Upper lobe of right lung (tissue), 1 donor: ENCODE measurements around the gene UBR1. TPM values are rescaled to one million over a fixed set of nuclear protein-coding genes. Genes with fewer than 3 reads are reported as not detected.

Source experiments
- ATAC-seq: fragments of 200-7000 bp; cut with Tn5 transposase; one replicate; pipeline ENCODE4 v1.9.1; 2020; ENCODE audit warnings: mild to moderate bottlenecking, moderate library complexity
- DNase-seq: peaks from one replicate; pipeline ENCODE4 v3.0.0-alpha.2; 2020
- H3K27ac ChIP-seq: fragments of 200-600 bp; one replicate; pipeline ENCODE4 v1.8.0; 2022
- H3K27me3 ChIP-seq: fragments of 200-600 bp; one replicate; pipeline ENCODE4 v1.8.0; 2022; ENCODE audit warnings: mild to moderate bottlenecking
- H3K36me3 ChIP-seq: fragments of 200-600 bp; one replicate; pipeline ENCODE4 v1.8.0; 2022
- H3K4me1 ChIP-seq: fragments of 200-600 bp; one replicate; pipeline ENCODE4 v1.8.0; 2022
- H3K4me3 ChIP-seq: fragments of 200-600 bp; one replicate; pipeline ENCODE4 v1.8.0; 2022; ENCODE audit warnings: mild to moderate bottlenecking
- H3K9me3 ChIP-seq: fragments of 200-600 bp; one replicate; pipeline ENCODE4 v1.8.0; 2022
- intact Hi-C: fragments of 100-400 bp; cut with DNase I; formaldehyde crosslinking; loops from one replicate; pipeline ENCODE4 v1.11.0; 2022
- total RNA-seq: library from RNA; stranded (reverse); fragmentation: NEBNext Ultra II Directional; extraction: Animal tissue kit (Norgen Biotek cat#: 25700); gene quantifications from one replicate; pipeline ENCODE4 v1.2.1, GENCODE V29; 2021
- TF ChIP-seq, protein P1 (sequence below): fragments of 200-600 bp; IDR thresholded peaks from one replicate; pipeline ENCODE4 v1.8.0; 2022; ENCODE audit warnings: antibody characterized with exemption
- donor health status: DM: no; HTN: yes; CAD: no; lungs with severe emphysema.

The UBR1 gene
- total RNA-seq, 1 donor from 2014 or later = 37.9 TPM

GRCh38 chr15:43071451-43071850 lies 34.4 kb downstream of the UBR1 start:
- TF ChIP-seq, protein P1, sequence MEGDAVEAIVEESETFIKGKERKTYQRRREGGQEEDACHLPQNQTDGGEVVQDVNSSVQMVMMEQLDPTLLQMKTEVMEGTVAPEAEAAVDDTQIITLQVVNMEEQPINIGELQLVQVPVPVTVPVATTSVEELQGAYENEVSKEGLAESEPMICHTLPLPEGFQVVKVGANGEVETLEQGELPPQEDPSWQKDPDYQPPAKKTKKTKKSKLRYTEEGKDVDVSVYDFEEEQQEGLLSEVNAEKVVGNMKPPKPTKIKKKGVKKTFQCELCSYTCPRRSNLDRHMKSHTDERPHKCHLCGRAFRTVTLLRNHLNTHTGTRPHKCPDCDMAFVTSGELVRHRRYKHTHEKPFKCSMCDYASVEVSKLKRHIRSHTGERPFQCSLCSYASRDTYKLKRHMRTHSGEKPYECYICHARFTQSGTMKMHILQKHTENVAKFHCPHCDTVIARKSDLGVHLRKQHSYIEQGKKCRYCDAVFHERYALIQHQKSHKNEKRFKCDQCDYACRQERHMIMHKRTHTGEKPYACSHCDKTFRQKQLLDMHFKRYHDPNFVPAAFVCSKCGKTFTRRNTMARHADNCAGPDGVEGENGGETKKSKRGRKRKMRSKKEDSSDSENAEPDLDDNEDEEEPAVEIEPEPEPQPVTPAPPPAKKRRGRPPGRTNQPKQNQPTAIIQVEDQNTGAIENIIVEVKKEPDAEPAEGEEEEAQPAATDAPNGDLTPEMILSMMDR = no peak
- H3K4me1 ChIP-seq = no peaks in the 10 kb centered on the region
- peaks cover 86% of the 10 kb centered on the region for H3K36me3 ChIP-seq
- intact Hi-C loops = no loop called here
- H3K4me3 ChIP-seq = no peak overlapping the region
- H3K27ac ChIP-seq = no peak overlapping the region
- ATAC-seq (no peak), DNase-seq (no peak)
- no peaks in the 10 kb centered on the region for H3K27me3 ChIP-seq
- H3K9me3 ChIP-seq = no peaks in the 10 kb centered on the region

- TF ChIP-seq, protein P1 = no peak
- intact Hi-C loops = no loop called here
- Histone ChIP-seq H3K4me3 (no peak overlapping the region), H3K27ac (no peak overlapping the region), H3K36me3 (peaks cover 91% of the 10 kb centered on the region), H3K4me1 (no peaks in the 10 kb centered on the region), H3K9me3 (no peaks in the 10 kb centered on the region), H3K27me3 (no peaks in the 10 kb centered on the region)
- ATAC-seq = no peak
- no peak for DNase-seq
Measured at GRCh38 chr15:43070893-43071292, 34.9 kb downstream of the UBR1 start.

- no peaks in the 10 kb centered on the region for H3K9me3 ChIP-seq
- peaks cover 98% of the 10 kb centered on the region for H3K36me3 ChIP-seq
- no peaks in the 10 kb centered on the region for H3K4me1 ChIP-seq
- TF ChIP-seq, protein P1 = no peak
- DNase-seq (no peak), ATAC-seq (no peak)
- intact Hi-C loops = no loop called here
- no peak overlapping the region for H3K4me3 ChIP-seq
- H3K27ac ChIP-seq = no peak overlapping the region
- no peaks in the 10 kb centered on the region for H3K27me3 ChIP-seq
Measured at GRCh38 chr15:43070249-43070648, 35.6 kb downstream of the UBR1 start.

- H3K36me3 ChIP-seq = peaks cover 86% of the 10 kb centered on the region
- no peaks in the 10 kb centered on the region for H3K9me3 ChIP-seq
- intact Hi-C loops = no loop called here
- DNase-seq = no peak
- no peak overlapping the region for H3K4me3 ChIP-seq
- no peak overlapping the region for H3K27ac ChIP-seq
- H3K27me3 ChIP-seq = no peaks in the 10 kb centered on the region
- TF ChIP-seq, protein P1 = no peak
- H3K4me1 ChIP-seq = no peaks in the 10 kb centered on the region
- no peak for ATAC-seq
Measured at GRCh38 chr15:43067717-43068461, 37.9 kb downstream of the UBR1 start.

DNA sequence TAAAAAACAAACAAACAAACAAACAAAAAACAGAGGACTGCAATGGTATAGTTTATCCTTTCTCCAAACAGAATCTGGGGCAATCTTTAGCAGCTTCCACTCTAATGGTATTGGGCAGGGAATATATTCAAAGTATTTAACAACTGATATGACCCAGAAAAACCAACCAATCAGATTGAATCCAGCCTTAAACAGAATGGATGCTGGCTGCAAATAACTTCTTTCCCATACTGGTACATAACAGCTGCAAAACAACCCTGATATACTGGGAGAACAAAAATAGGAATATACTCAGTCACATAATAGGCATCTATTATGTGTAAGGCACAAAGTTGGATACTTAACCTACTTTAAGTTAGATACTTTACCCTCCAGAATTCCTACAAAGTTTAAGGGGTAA lies 49.1 kb downstream of the UBR1 start:
- intact Hi-C loops = no loop called here
- no peaks in the 10 kb centered on the region for H3K4me1 ChIP-seq
- H3K27me3 ChIP-seq = no peaks in the 10 kb centered on the region
- H3K4me3 ChIP-seq = no peak overlapping the region
- no peaks in the 10 kb centered on the region for H3K9me3 ChIP-seq
- DNase-seq = no peak
- no peak for ATAC-seq
- TF ChIP-seq, protein P1 = no peak
- H3K27ac ChIP-seq = no peak overlapping the region
- peaks cover 96% of the 10 kb centered on the region for H3K36me3 ChIP-seq
